A549 (cell line): ENCODE data around the gene SOS1. TPM values are rescaled to one million over a fixed set of nuclear protein-coding genes. Genes with fewer than 3 reads are reported as not detected.

ENCODE experiments used
- ATAC-seq, 2 experiments: fragments of 200-7000 bp in 1 of 2; fragments of >200 bp in 1 of 2; cut with Nextera tagmentation in 1 of 2; cut with Tn5 transposase in 1 of 2; 3 replicates each; pipeline versions ENCODE4 v1.8.0 to v1.9.1; 2018 to 2020; ENCODE audit warnings: mild to moderate bottlenecking in 1 of 2, moderate library complexity in 1 of 2
- CTCF ChIA-PET: fragments of 300-600 bp; sonication (Branson Sonifier 250); formaldehyde crosslinking; extraction: SDS; loops from one replicate; lab custom pipeline; 2021; ENCODE audit warnings: antibody characterized with exemption, inconsistent platforms; lab: Yijun Ruan, JAX
- POLR2A ChIA-PET: fragments of 350-600 bp; formaldehyde crosslinking; extraction: SDS; loops from one replicate; lab custom pipeline; 2021; ENCODE audit warnings: antibody characterized with exemption, inconsistent platforms; lab: Yijun Ruan, JAX
- DNase-seq, 2 experiments: peaks; one replicate each; pipeline versions ENCODE4 v3.0.0 to v3.0.0-alpha.2; 2011 to 2016; ENCODE audit warnings: low read depth in 1 of 2, low spot score in 1 of 2
- FAIRE-seq: peaks from 2 replicates; lab custom pipeline; 2011; peaks lifted over from hg19 to GRCh38; lab: Jason Lieb, UNC
- H3K27ac ChIP-seq, 2 experiments: fragments of >200 bp; sonication (Bioruptor Twin); formaldehyde crosslinking; 3 replicates each; pipeline ENCODE4 v1.5.1; 2016 to 2017
- H3K4me1 ChIP-seq: fragments of >200 bp; sonication (Bioruptor Twin); formaldehyde crosslinking; 3 replicates; pipeline ENCODE4 v1.6.1; 2016
- H3K4me2 ChIP-seq: fragments of >200 bp; sonication (Bioruptor Twin); formaldehyde crosslinking; 3 replicates; pipeline ENCODE4 v1.6.1; 2016
- H3K4me3 ChIP-seq: fragments of >200 bp; sonication (Bioruptor Twin); formaldehyde crosslinking; 3 replicates; pipeline ENCODE4 v1.5.1; 2016
- H3K9me3 ChIP-seq: fragments of >200 bp; sonication (Bioruptor Twin); formaldehyde crosslinking; 3 replicates; pipeline ENCODE4 v1.6.1; 2016
- CBX2 ChIP-seq: fragments of 200-600 bp; sonication (generic); IDR thresholded peaks from 2 replicates; pipeline ENCODE4 v1.6.1; 2016; ENCODE audit warnings: low read depth, mild to moderate bottlenecking, borderline replicate concordance
- CBX8 ChIP-seq: fragments of 200-600 bp; sonication (generic); IDR thresholded peaks from 2 replicates; pipeline ENCODE4 v1.6.1; 2016
- CHD2 ChIP-seq: fragments of 150-350 bp; IDR thresholded peaks from 2 replicates; pipeline ENCODE4 v1.6.1; 2014; ENCODE audit warnings: low read length; ENCODE audit not compliant: partially characterized antibody
- CHD4 ChIP-seq: fragments of 200-600 bp; sonication (generic); IDR thresholded peaks from 2 replicates; pipeline ENCODE4 v1.6.1; 2016; ENCODE audit warnings: antibody characterized with exemption, mild to moderate bottlenecking, borderline replicate concordance
- EHF ChIP-seq: fragments of 250-450 bp; sonication (Bioruptor Pico); IDR thresholded peaks from 2 replicates; pipeline ENCODE4 v1.5.0; 2020; ENCODE audit warnings: mild to moderate bottlenecking
- ESRRA ChIP-seq: fragments of 150-350 bp; IDR thresholded peaks from 2 replicates; pipeline ENCODE4 v1.6.1; 2014; ENCODE audit warnings: mild to moderate bottlenecking, low read length, borderline replicate concordance
- FOSB ChIP-seq: fragments of 250-450 bp; sonication (Bioruptor Pico); IDR thresholded peaks from 2 replicates; pipeline ENCODE4 v1.5.0; 2020; ENCODE audit warnings: mild to moderate bottlenecking, moderate library complexity
- FOSL2 ChIP-seq, 2 experiments: fragments of 450-650 bp in 1 of 2; fragments of >200 bp in 1 of 2; sonication (Bioruptor Twin) in 1 of 2; formaldehyde crosslinking; IDR thresholded peaks; 2 replicates each; pipeline versions ENCODE4 v1.5.0 to v1.6.1; 2016 to 2020; ENCODE audit warnings: mild to moderate bottlenecking in 1 of 2, moderate library complexity in 1 of 2
- FOXS1 ChIP-seq: fragments of 250-450 bp; sonication (Bioruptor Pico); IDR thresholded peaks from 2 replicates; pipeline ENCODE4 v1.5.0; 2020; ENCODE audit warnings: mild to moderate bottlenecking, moderate library complexity
- GATA3 ChIP-seq: IDR thresholded peaks from 2 replicates; pipeline ENCODE4 v1.6.1; 2012; ENCODE audit warnings: borderline replicate concordance
- HEYL ChIP-seq: fragments of 250-450 bp; sonication (Bioruptor Pico); IDR thresholded peaks from 2 replicates; pipeline ENCODE4 v1.8.0; 2021; ENCODE audit warnings: mild to moderate bottlenecking, moderate library complexity
- HOXB13 ChIP-seq: fragments of 250-450 bp; sonication (Bioruptor Pico); IDR thresholded peaks from 2 replicates; pipeline ENCODE4 v1.5.0; 2020; ENCODE audit warnings: low read depth, mild to moderate bottlenecking, moderate library complexity
- JUNB ChIP-seq: fragments of >200 bp; sonication (Bioruptor Twin); formaldehyde crosslinking; IDR thresholded peaks from 2 replicates; pipeline ENCODE4 v1.6.1; 2016
- KDM1A ChIP-seq: fragments of 200-600 bp; sonication (generic); IDR thresholded peaks from 2 replicates; pipeline ENCODE4 v1.6.1; 2016; ENCODE audit warnings: low read depth, mild to moderate bottlenecking
- KDM5A ChIP-seq: fragments of 200-600 bp; sonication (generic); IDR thresholded peaks from 2 replicates; pipeline ENCODE4 v1.6.1; 2016; ENCODE audit warnings: antibody characterized with exemption, mild to moderate bottlenecking
- MAFK ChIP-seq: fragments of 450-650 bp; IDR thresholded peaks from 2 replicates; pipeline ENCODE4 v1.6.1; 2014; ENCODE audit not compliant: partially characterized antibody
- POLR2A ChIP-seq: IDR thresholded peaks from 2 replicates; pipeline ENCODE4 v1.6.1; 2012; ENCODE audit warnings: mild to moderate bottlenecking, low read length
- POLR2AphosphoS2 ChIP-seq: conservative IDR thresholded peaks from 2 replicates; pipeline ENCODE4 v1.6.1; 2012; ENCODE audit warnings: low read length, improper control_type of control experiment, inconsistent platforms
- RAD21 ChIP-seq, 2 experiments: fragments of >200 bp in 1 of 2; sonication (Bioruptor Twin) in 1 of 2; formaldehyde crosslinking in 1 of 2; IDR thresholded peaks in 1 of 2; conservative IDR thresholded peaks in 1 of 2; 2 replicates in 1 of 2; 3 replicates in 1 of 2; pipeline ENCODE4 v1.6.1; 2012 to 2018; ENCODE audit warnings: inconsistent platforms in 1 of 2
- RFX5 ChIP-seq: fragments of 450-650 bp; IDR thresholded peaks from 2 replicates; pipeline ENCODE4 v1.7.1; 2014; ENCODE audit warnings: antibody characterized with exemption, mild to moderate bottlenecking, moderate library complexity
- SREBF2 ChIP-seq: fragments of 450-650 bp; IDR thresholded peaks from 2 replicates; pipeline ENCODE4 v1.6.1; 2014; ENCODE audit warnings: mild to moderate bottlenecking, moderate library complexity
- TFCP2L1 ChIP-seq: fragments of 250-450 bp; sonication (Bioruptor Pico); IDR thresholded peaks from 2 replicates; pipeline ENCODE4 v1.5.0; 2021; ENCODE audit warnings: mild to moderate bottlenecking
- ZC3H11A ChIP-seq: fragments of 450-650 bp; IDR thresholded peaks from 2 replicates; pipeline ENCODE4 v1.6.1; 2014; ENCODE audit warnings: antibody characterized with exemption, mild to moderate bottlenecking
- ZFP36 ChIP-seq: fragments of 450-650 bp; IDR thresholded peaks from 2 replicates; pipeline ENCODE4 v1.6.1; 2014; ENCODE audit warnings: borderline replicate concordance; ENCODE audit not compliant: partially characterized antibody
- ZNF302 ChIP-seq: fragments of 250-450 bp; sonication (Bioruptor Pico); IDR thresholded peaks from 2 replicates; pipeline ENCODE4 v1.9.0; 2021; ENCODE audit warnings: inconsistent platforms, mild to moderate bottlenecking, moderate library complexity
- WGBS: methylation state at CpG from one replicate; pipeline ENCODE4 v1.1.6; 2017; ENCODE audit errors: missing lambda C conversion rate; 5-methylcytosine and 5-hydroxymethylcytosine counted together
- polyA plus RNA-seq, 4 experiments: library from polyadenylated mRNA; depleted of rRNA in 3 of 4; stranded (reverse); fragments of >200 nt; fragmentation: RNase III in 1 of 4; extraction: RNeasy Plus Mini Kit Qiagen cat#74134 plus additional on column Dnase treatment in 1 of 4; gene quantifications; 2 replicates in 3 of 4; 3 replicates in 1 of 4; pipeline ENCODE4 v1.2.3, GENCODE V29; 2011 to 2017
- TF ChIP-seq, protein P1 (sequence below): fragments of >200 bp; sonication (Bioruptor Twin); formaldehyde crosslinking; IDR thresholded peaks from 3 replicates; pipeline ENCODE4 v1.5.1; 2016
- TF ChIP-seq, protein P2 (sequence below): IDR thresholded peaks from 2 replicates; pipeline ENCODE4 v1.6.1; 2012

SOS1 gene
- polyA plus RNA-seq, 2 of the 4 experiments (the other 2 are of a cell fraction) = 19.6 to 48.9 TPM

DNA sequence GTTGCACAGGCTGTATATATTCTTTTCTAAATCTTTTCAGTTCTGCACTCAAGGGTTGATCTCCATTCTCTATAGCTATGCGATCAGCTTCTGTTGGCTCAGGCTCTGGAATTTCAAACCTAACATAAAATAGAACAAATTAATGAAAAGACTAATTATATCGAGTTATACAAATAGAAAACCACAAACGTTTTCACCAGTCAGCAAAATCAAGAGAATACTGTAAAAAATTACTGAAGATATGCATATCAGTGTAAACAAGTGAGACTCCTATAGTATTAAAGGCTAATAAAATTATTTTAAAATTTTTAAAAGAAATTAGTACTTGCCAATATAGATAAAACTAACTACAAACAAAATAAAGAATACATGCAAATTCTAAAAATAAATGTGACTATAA lies 107.0 kb downstream of the SOS1 start:
- no peaks in the 10 kb centered on the region for H3K9me3 ChIP-seq
- POLR2A ChIA-PET = no interaction called here
- TF ChIP-seq FOXS1 (CRISPR knock-in tag) (no peak), CBX2 (no peak), MAFK (peak; percentile 59)
- WGBS = 67% methylated on average over 3 of the region's 3 CpGs
- no peak overlapping the region for H3K4me3 ChIP-seq
- DNase-seq (no peak), FAIRE-seq (no peak), ATAC-seq (no peak)
- H3K27ac ChIP-seq = no peak overlapping the region
- CTCF ChIA-PET = no interaction called here
- no peak overlapping the region for H3K4me2 ChIP-seq
- no peaks in the 10 kb centered on the region for H3K4me1 ChIP-seq

DNA sequence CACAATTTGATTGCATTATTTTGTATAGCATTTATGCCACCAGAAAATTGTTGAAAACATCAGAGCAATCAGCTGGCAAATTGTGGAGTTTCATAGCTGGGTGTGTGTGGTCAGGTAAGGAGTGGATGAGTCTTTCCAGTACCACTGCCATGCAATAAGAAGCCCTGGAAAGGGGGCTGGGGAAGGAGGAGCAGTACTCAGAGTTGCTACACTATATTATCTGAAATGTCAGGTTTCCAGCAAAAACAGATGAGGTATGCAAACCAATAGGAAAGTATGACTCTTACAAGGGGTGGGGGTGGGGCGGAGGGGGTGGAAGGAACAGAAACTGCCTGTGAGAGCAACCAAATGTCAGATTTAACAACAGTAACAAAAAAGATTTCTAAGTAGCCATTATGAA lies 112.2 kb downstream of the SOS1 start:
- POLR2A ChIA-PET = no interaction called here
- Histone ChIP-seq H3K27ac (no peak overlapping the region), H3K4me3 (no peak overlapping the region), H3K9me3 (no peaks in the 10 kb centered on the region)
- CTCF ChIA-PET = interaction anchor here (1.4 to 2.9 kb wide), 3 partner anchors 9 to 61 kb away, joined by 4 to 15 read pairs (median 10); no protein-coding TSS in a partner anchor
- TF ChIP-seq KDM1A (no peak), FOXS1 (CRISPR knock-in tag) (no peak)
- TF ChIP-seq, all 56 proteins: peak for 0
- ATAC-seq (no peak), DNase-seq (no peak), FAIRE-seq (no peak)
- no peaks in the 10 kb centered on the region for H3K4me1 ChIP-seq
- WGBS = no CpG with 5 or more reads among the region's 1 CpG
- H3K4me2 ChIP-seq = no peak overlapping the region

DNA sequence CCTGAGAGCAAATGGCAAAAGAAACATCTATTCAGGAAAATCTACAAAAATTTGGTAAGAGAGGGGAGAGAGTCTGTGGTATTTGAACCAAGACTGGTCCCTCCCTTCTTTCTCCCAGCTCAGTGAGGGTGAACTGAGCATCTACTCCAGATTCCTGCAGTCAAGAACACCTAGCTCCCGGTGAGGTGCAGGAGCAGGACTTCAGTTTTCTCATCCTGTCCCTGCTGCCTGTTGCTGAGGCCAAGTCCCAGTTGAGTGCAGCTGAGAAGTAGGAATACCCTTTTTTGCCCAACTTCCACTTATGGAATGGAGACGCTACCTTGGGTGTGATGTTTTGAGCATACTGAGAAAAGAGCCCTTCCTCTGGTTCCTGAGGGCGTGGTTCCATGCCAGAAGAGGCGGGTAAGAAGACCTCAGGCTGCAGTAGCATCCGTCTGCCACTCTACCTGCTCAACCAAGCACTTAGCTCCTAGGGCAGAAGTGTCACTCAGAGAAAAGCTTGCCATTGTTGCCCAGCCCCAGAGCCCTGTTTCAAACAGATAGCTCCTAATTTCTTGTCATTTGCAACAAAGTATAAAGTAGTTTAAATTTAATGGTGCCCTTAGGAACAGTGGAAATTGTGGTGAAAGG lies 112.9 kb downstream of the SOS1 start:
- H3K9me3 ChIP-seq = no peaks in the 10 kb centered on the region
- no peak for TF ChIP-seq HOXB13
- no peak for TF ChIP-seq POLR2AphosphoS2
- TF ChIP-seq RAD21 (conservative IDR thresholded peaks at IDR 0.05 in 1 of 2, IDR thresholded peaks at IDR 0.05 in 1 of 2) = no peak
- no peak for TF ChIP-seq GATA3
- TF ChIP-seq HEYL = no peak
- no peak for TF ChIP-seq KDM5A
- TF ChIP-seq ZFP36 = no peak
- TF ChIP-seq JUNB = no peak
- no peak for TF ChIP-seq CHD4
- TF ChIP-seq CHD2 = no peak
- TF ChIP-seq FOSB = no peak
- no peak for TF ChIP-seq SREBF2
- no peak for TF ChIP-seq FOSL2 (IDR thresholded peaks at IDR 0.05)
- no peak for TF ChIP-seq FOSL2 (CRISPR knock-in tag; IDR thresholded peaks at IDR 0.05)
- TF ChIP-seq ZC3H11A = no peak
- TF ChIP-seq ESRRA = no peak
- no peaks in the 10 kb centered on the region for H3K4me1 ChIP-seq
- WGBS = 85% methylated on average over 4 of the region's 5 CpGs
- FAIRE-seq (no peak), DNase-seq (no peak), ATAC-seq (peak; percentile 59 to 75; a peak in 5 of 6 replicates)
- CTCF ChIA-PET = interaction anchor here (0.6 to 2.9 kb wide), 5 partner anchors 10 to 225 kb away, joined by 3 to 15 read pairs (median 4); no protein-coding TSS in a partner anchor
- no peak overlapping the region for H3K4me3 ChIP-seq
- POLR2A ChIA-PET = no interaction called here
- H3K4me2 ChIP-seq = no peak overlapping the region
- no peak overlapping the region for H3K27ac ChIP-seq

DNA sequence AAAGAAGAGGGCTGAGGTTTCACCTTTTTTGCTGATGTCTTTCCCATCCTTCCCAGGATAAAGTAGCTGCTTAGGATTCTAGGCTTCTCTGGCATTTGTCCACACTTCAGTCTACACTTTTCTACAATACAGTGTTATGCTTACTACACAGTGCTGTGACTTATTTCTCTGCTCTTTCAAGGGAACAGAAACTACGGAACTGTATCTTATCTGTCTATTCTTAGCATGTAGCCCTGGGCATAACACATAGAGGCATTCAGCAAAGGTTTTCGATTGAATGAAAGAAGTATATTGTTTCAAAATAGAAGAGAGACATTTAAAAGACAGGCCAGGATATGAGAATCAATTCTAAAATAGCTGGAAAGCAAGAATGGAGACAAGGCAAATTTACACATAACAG lies 120.3 kb downstream of the SOS1 start:
- ATAC-seq (no peak), DNase-seq (no peak), FAIRE-seq (no peak)
- no peak overlapping the region for H3K4me2 ChIP-seq
- 78% methylated on average over 2 of the region's 2 CpGs for WGBS
- ChIA-PET CTCF (interaction anchor here (0.8 to 1.4 kb wide), 5 partner anchors 18 to 229 kb away, joined by 3 to 5 read pairs (median 3); no protein-coding TSS in a partner anchor), POLR2A (no interaction called here)
- no peak overlapping the region for H3K4me3 ChIP-seq
- peaks cover 23% of the 10 kb centered on the region for H3K4me1 ChIP-seq
- no peaks in the 10 kb centered on the region for H3K9me3 ChIP-seq
- H3K27ac ChIP-seq = no peak overlapping the region
- TF ChIP-seq HEYL (no peak), EHF (CRISPR knock-in tag) (no peak), GATA3 (no peak), RFX5 (no peak), ZNF302 (no peak), CHD2 (no peak), CBX8 (no peak), POLR2A (no peak), TFCP2L1 (CRISPR knock-in tag) (no peak)
- TF ChIP-seq, protein P1, sequence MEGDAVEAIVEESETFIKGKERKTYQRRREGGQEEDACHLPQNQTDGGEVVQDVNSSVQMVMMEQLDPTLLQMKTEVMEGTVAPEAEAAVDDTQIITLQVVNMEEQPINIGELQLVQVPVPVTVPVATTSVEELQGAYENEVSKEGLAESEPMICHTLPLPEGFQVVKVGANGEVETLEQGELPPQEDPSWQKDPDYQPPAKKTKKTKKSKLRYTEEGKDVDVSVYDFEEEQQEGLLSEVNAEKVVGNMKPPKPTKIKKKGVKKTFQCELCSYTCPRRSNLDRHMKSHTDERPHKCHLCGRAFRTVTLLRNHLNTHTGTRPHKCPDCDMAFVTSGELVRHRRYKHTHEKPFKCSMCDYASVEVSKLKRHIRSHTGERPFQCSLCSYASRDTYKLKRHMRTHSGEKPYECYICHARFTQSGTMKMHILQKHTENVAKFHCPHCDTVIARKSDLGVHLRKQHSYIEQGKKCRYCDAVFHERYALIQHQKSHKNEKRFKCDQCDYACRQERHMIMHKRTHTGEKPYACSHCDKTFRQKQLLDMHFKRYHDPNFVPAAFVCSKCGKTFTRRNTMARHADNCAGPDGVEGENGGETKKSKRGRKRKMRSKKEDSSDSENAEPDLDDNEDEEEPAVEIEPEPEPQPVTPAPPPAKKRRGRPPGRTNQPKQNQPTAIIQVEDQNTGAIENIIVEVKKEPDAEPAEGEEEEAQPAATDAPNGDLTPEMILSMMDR = no peak
- TF ChIP-seq, protein P2, sequence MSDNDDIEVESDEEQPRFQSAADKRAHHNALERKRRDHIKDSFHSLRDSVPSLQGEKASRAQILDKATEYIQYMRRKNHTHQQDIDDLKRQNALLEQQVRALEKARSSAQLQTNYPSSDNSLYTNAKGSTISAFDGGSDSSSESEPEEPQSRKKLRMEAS = no peak
